Stomach (tissue), 9 donors: Measurements from ENCODE around the gene BOLA3. TPM values are rescaled to one million over a fixed set of nuclear protein-coding genes. Genes with fewer than 3 reads are reported as not detected.

Experiments
- DNase-seq, 2 donors: peaks; one replicate each; pipeline versions ENCODE4 v3.0.0 to v3.0.0-alpha.2; 2013 to 2019
- H3K27ac ChIP-seq, 5 donors: fragments of 200-600 bp in 4 of 5; sonication (generic) in 4 of 5; one replicate each; pipeline ENCODE4 v1.5.1; 2013 to 2019; ENCODE audit warnings: mild to moderate bottlenecking in 1 of 5, moderate library complexity in 1 of 5
- H3K27me3 ChIP-seq, 3 donors: fragments of 200-600 bp; sonication (generic); one replicate each; pipeline ENCODE4 v1.5.1; 2017 to 2019; ENCODE audit warnings: mixed run types in 1 of 3
- H3K36me3 ChIP-seq, 4 donors: fragments of 200-600 bp; sonication (generic); 1 replicate in 3 of 4; 2 replicates in 1 of 4; pipeline ENCODE4 v1.5.1; 2016 to 2019
- H3K4me1 ChIP-seq, 4 donors: fragments of 200-600 bp; sonication (generic); one replicate each; pipeline ENCODE4 v1.5.1; 2016 to 2019
- H3K4me3 ChIP-seq, 4 donors: fragments of 200-600 bp; sonication (generic) in 3 of 4; one replicate each; pipeline ENCODE4 v1.5.1; 2016 to 2019; ENCODE audit warnings: mild to moderate bottlenecking in 1 of 4
- H3K9me3 ChIP-seq, 4 donors: fragments of 200-600 bp; sonication (generic); one replicate each; pipeline ENCODE4 v1.5.1; 2016 to 2019
- EP300 ChIP-seq: sonication (generic); formaldehyde crosslinking; IDR thresholded peaks from one replicate; pipeline ENCODE4 v1.6.1; 2017; ENCODE audit warnings: antibody characterized with exemption
- POLR2A ChIP-seq, 4 donors: fragments of 450-650 bp; IDR thresholded peaks; one replicate each; pipeline ENCODE4 v1.6.1; 2016; ENCODE audit warnings: antibody characterized with exemption in 4 of 4, control low read depth in 2 of 4, mild to moderate bottlenecking in 1 of 4, moderate library complexity in 1 of 4
- POLR2AphosphoS5 ChIP-seq, 3 donors: sonication (generic); formaldehyde crosslinking; IDR thresholded peaks; one replicate each; pipeline ENCODE4 v1.6.1; 2016; ENCODE audit warnings: antibody characterized with exemption in 3 of 3
- WGBS, 5 donors: extraction: QIAGEN DNeasy Blood & Tissue Kit in 3 of 5; methylation state at CpG; one replicate each; pipeline versions ENCODE4 v1.1.5 to v1.1.7; 2013 to 2018; 5-methylcytosine and 5-hydroxymethylcytosine counted together
- intact Hi-C: fragments of 100-400 bp; cut with DNase I; formaldehyde crosslinking; loops from one replicate; pipeline ENCODE4 v1.15.1; 2023; ENCODE audit warnings: low total_unique reads
- polyA plus RNA-seq, 3 donors: library from polyadenylated mRNA; stranded (reverse); fragments of 200-250 nt; gene quantifications; one replicate each; pipeline ENCODE4 v1.2.3, GENCODE V29; 2013
- total RNA-seq, 5 donors: library from RNA; depleted of rRNA; stranded (reverse); fragments of >200 nt; gene quantifications; one replicate each; pipeline versions ENCODE4 v1.1.0 to v1.2.3, GENCODE V29; 2014 to 2016
- TF ChIP-seq, protein P1 (sequence below), 7 experiments: fragments of 450-650 bp in 4 of 7; fragments of 200-600 bp in 3 of 7; sonication (generic) in 3 of 7; IDR thresholded peaks; one replicate each; pipeline ENCODE4 v1.5.1; 2016 to 2019; ENCODE audit warnings: antibody characterized with exemption in 7 of 7, control low read depth in 2 of 7, mild to moderate bottlenecking in 1 of 7
- donor health status: healthy with polysubstance abuse.
- donor health status: Bipolar disorder and iron deficiency.
- donor health status: healthy.

BOLA3 gene
- total and polyA plus RNA-seq, 8 donors, result 13.3 to 310 (median 94.1) TPM; not detected in 1

DNA sequence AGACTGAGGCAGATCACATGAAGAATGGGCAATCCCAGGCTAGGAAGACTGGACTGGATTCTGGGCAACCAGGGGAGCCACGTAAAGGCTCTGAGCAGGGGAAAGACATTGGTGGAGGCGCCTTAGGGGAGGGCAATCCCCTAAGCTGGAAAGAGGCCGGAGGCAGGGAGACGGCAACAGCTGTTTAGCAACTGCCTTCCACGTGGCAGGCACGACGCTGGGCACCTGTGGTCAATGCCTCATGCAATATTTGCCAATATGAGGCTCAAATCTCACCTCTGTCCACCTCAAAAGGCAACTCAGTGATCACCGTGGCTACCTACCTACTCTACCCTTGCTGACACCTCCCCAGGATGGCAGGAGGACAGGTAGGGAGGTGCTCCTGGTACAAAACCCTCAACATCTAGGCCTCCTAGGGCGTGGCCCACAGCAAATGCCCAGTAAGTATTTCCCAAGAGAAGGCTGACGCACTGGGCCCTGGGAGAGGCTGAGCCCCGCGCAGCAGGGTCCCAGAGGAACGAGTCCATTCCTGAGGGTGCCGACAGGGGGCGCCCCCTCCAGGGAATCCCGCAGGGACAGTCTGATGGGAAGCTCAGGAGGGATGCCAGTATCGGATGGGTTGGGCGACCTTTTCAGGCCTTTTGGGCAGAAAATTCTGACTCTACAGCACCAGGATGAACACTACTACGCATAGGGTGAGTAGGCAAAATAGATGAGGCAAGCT is 8.9 kb downstream of the BOLA3 start:
- intact Hi-C loops, result no loop called here
- 87 to 94% (median 91%) methylated on average over 19 of the region's 19 CpGs for WGBS, 5 donors
- no peak for DNase-seq
- Histone ChIP-seq H3K36me3 (peaks cover 9 to 50% (median 48%) of the 10 kb centered on the region in 4 donors), H3K27ac (no peak overlapping the region), H3K27me3 (no peaks in the 10 kb centered on the region), H3K4me1 (peaks cover 0 to 2% (median 0%) of the 10 kb centered on the region in 4 donors), H3K4me3 (no peak overlapping the region), H3K9me3 (no peaks in the 10 kb centered on the region)
- no peak for TF ChIP-seq POLR2AphosphoS5 (IDR thresholded peaks at IDR 0.05)
- no peak for TF ChIP-seq EP300
- no peak for TF ChIP-seq POLR2A (IDR thresholded peaks at IDR 0.05)
- TF ChIP-seq, protein P1, sequence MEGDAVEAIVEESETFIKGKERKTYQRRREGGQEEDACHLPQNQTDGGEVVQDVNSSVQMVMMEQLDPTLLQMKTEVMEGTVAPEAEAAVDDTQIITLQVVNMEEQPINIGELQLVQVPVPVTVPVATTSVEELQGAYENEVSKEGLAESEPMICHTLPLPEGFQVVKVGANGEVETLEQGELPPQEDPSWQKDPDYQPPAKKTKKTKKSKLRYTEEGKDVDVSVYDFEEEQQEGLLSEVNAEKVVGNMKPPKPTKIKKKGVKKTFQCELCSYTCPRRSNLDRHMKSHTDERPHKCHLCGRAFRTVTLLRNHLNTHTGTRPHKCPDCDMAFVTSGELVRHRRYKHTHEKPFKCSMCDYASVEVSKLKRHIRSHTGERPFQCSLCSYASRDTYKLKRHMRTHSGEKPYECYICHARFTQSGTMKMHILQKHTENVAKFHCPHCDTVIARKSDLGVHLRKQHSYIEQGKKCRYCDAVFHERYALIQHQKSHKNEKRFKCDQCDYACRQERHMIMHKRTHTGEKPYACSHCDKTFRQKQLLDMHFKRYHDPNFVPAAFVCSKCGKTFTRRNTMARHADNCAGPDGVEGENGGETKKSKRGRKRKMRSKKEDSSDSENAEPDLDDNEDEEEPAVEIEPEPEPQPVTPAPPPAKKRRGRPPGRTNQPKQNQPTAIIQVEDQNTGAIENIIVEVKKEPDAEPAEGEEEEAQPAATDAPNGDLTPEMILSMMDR (IDR thresholded peaks at IDR 0.05), result no peak

DNA sequence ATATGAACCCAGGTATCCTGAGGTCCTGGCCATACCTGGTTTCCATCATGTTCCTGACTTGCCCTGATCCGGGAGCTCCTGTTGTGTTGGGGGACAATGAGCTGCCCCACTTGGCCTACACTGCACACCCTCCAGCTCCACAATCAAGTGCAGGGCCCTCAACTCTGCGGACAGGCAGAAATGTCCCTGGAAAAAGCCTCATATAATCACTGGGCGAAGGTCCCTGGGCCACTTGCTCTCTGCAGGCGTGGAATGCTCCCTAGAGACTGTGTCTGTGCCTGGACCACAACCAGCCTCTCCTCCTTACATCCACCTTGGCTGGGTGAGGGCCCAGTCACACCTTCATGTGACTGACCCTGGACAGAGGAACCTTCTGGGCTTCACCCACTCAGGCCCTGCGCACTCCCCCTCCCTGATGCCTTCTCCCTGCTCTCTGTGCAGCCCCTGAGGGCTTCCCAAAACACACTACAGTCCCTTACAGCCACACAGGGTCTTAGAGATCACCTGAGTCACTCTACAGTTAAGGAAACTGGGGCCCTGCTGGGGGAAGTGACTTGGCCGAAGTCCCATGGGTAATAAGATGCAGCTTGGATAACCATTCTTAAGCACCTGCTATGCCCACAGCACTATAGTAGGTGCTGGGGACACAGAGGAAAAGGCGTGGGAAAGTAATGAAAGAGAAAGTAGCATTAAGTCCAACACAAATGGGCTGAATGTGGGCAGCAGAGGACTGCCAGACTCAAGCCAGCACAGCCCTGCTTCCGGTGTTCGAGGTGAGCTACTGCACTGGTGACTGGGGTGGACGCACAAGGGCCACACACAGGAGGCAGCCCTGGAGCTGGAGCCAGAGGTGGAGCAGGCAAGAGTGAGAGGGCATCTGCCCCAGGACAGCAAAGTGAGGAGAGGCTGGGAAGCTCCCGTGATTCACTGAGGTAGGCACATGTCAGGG is 9.8 kb downstream of the BOLA3 start:
- TF ChIP-seq POLR2AphosphoS5 (IDR thresholded peaks at IDR 0.05) (no peak), POLR2A (IDR thresholded peaks at IDR 0.05) (no peak), EP300 (no peak)
- TF ChIP-seq, protein P1 (IDR thresholded peaks at IDR 0.05), result no peak
- Histone ChIP-seq H3K27me3 (no peaks in the 10 kb centered on the region), H3K9me3 (peaks cover 0 to 6% (median 3%) of the 10 kb centered on the region in 4 donors), H3K4me3 (no peak overlapping the region), H3K4me1 (peaks cover 0 to 2% (median 0%) of the 10 kb centered on the region in 4 donors), H3K36me3 (peaks cover 9 to 52% (median 50%) of the 10 kb centered on the region in 4 donors), H3K27ac (no peak overlapping the region)
- intact Hi-C loops, result no loop called here
- DNase-seq, result no peak
- WGBS, 5 donors, result 86 to 98% (median 91%) methylated on average over 11 of the region's 11 CpGs

GRCh38 chr2:74131901-74132300 is 15.8 kb downstream of the BOLA3 start:
- peaks cover 0 to 23% (median 9%) of the 10 kb centered on the region in 3 donors for H3K27me3 ChIP-seq
- 82 to 95% (median 87%) methylated on average over 5 of the region's 5 CpGs for WGBS, 5 donors
- intact Hi-C loops, result no loop called here

More at GRCh38 chr2:74131901-74132300, 15.8 kb downstream of the BOLA3 start:
- H3K36me3 ChIP-seq, result peaks cover 9 to 26% (median 19%) of the 10 kb centered on the region in 4 donors
- no peak for DNase-seq
- TF ChIP-seq EP300 (no peak), POLR2A (IDR thresholded peaks at IDR 0.05) (no peak), POLR2AphosphoS5 (IDR thresholded peaks at IDR 0.05) (no peak)
- TF ChIP-seq, protein P1 (IDR thresholded peaks at IDR 0.05), result no peak
- H3K27ac ChIP-seq, result no peak overlapping the region
- H3K4me1 ChIP-seq, result no peaks in the 10 kb centered on the region
- no peak overlapping the region for H3K4me3 ChIP-seq
- H3K9me3 ChIP-seq, result peaks cover 0 to 6% (median 3%) of the 10 kb centered on the region in 4 donors
